Adipocyte (in vitro differentiated cells): ENCODE results near the gene KIF25.

Experiments used
- DNase-seq: peaks from one replicate; pipeline ENCODE4 v3.0.0-alpha.2; 2015; ENCODE audit warnings: low read depth
- H3K27me3 ChIP-seq: replicated peaks from 2 replicates; pipeline ENCODE4 v1.7.0; 2013; ENCODE audit warnings: mild to moderate bottlenecking, low read length, moderate library complexity; ENCODE audit not compliant: control insufficient read depth, insufficient read depth
- H3K36me3 ChIP-seq: 2 replicates; pipeline ENCODE4 v1.7.0; 2013; ENCODE audit warnings: low read length, mild to moderate bottlenecking, moderate library complexity; ENCODE audit not compliant: control insufficient read depth, insufficient read depth, severe bottlenecking
- H3K4me1 ChIP-seq: 2 replicates; pipeline ENCODE4 v1.7.0; 2013; ENCODE audit warnings: mild to moderate bottlenecking, low read length, moderate library complexity; ENCODE audit not compliant: control insufficient read depth, insufficient read depth
- H3K4me3 ChIP-seq: 2 replicates; pipeline ENCODE4 v1.7.0; 2013; ENCODE audit warnings: mild to moderate bottlenecking, low read length, moderate library complexity
- H3K9ac ChIP-seq: 2 replicates; pipeline ENCODE4 v1.7.0; 2013; ENCODE audit warnings: mild to moderate bottlenecking, low read length, moderate library complexity
- H3K9me3 ChIP-seq: 2 replicates; pipeline ENCODE4 v1.7.0; 2013; ENCODE audit warnings: mild to moderate bottlenecking, low read length, moderate library complexity; ENCODE audit not compliant: control insufficient read depth

Gene KIF25

GRCh38 chr6:168032005-168032760 is 34.7 kb downstream of the KIF25 start:
- peaks cover 10% of the 10 kb centered on the region for H3K4me1 ChIP-seq
- H3K36me3 ChIP-seq, result no peaks in the 10 kb centered on the region
- no peaks in the 10 kb centered on the region for H3K9me3 ChIP-seq
- H3K4me3 ChIP-seq, result no peak overlapping the region
- peak; percentile 44 for DNase-seq
- H3K9ac ChIP-seq, result peak overlapping the region; percentile 29
- no peaks in the 10 kb centered on the region for H3K27me3 ChIP-seq

DNA sequence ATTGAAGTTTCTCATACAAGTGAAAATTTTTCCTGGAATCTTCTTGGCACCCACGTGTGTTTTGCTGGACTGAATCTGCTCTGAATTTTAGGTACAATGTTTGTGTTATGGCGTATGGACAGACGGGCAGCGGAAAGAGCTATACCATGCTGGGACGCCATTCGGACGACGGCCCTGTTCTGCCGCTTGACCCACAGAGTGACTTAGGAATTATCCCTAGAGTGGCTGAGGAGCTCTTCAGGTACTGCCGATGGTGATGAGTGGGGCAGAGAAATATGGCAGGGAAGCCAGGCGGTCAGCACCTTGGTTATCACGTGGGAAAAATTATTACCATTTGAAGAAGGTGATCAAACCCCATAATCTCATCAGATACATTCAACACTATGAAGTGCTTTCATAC is 36.3 kb downstream of the KIF25 start:
- Histone ChIP-seq H3K9me3 (peaks cover 7% of the 10 kb centered on the region), H3K27me3 (no peaks in the 10 kb centered on the region), H3K36me3 (no peaks in the 10 kb centered on the region), H3K4me3 (no peak overlapping the region), H3K9ac (no peak overlapping the region), H3K4me1 (peaks cover 10% of the 10 kb centered on the region)
- DNase-seq, result no peak

DNA sequence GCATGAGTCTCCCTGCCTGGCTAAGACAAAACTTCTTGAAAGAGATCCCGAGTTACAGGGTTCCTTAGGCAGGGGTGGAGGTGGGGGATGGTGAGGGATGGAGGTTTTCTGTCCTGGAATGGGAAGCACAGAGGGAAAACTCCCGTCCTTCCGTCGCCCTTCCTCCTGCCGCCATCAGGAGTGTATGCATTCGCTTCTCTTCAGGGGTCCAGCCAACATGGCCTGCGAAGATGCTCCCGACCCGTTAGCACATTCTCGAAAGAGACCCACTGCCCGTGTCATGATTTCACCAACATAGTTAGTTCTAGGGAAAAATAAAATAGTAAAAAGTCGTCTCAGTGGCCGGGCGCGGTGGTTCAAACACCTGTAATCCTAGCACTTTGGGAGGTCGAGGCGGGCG is 37.1 kb downstream of the KIF25 start:
- no peaks in the 10 kb centered on the region for H3K27me3 ChIP-seq
- H3K4me1 ChIP-seq, result peaks cover 10% of the 10 kb centered on the region
- H3K36me3 ChIP-seq, result no peaks in the 10 kb centered on the region
- no peak overlapping the region for H3K4me3 ChIP-seq
- no peak for DNase-seq
- peaks cover 13% of the 10 kb centered on the region for H3K9me3 ChIP-seq
- no peak overlapping the region for H3K9ac ChIP-seq

- peaks cover 19% of the 10 kb centered on the region for H3K9me3 ChIP-seq
- H3K36me3 ChIP-seq, result no peaks in the 10 kb centered on the region
- DNase-seq, result peak; percentile 46
- peak overlapping the region; percentile 76 for H3K4me3 ChIP-seq
- peaks cover 10% of the 10 kb centered on the region for H3K4me1 ChIP-seq
- H3K27me3 ChIP-seq, result no peaks in the 10 kb centered on the region
- H3K9ac ChIP-seq, result peak overlapping the region; percentile 62
These were observed 37.7 kb downstream of the KIF25 start for GRCh38 chr6:168035098-168035660.

- H3K9me3 ChIP-seq, result peaks cover 25% of the 10 kb centered on the region
- no peak for DNase-seq
- no peaks in the 10 kb centered on the region for H3K36me3 ChIP-seq
- H3K4me3 ChIP-seq, result peak overlapping the region; percentile 76
- peak overlapping the region; percentile 62 for H3K9ac ChIP-seq
- no peaks in the 10 kb centered on the region for H3K27me3 ChIP-seq
- peaks cover 10% of the 10 kb centered on the region for H3K4me1 ChIP-seq
These were observed 38.4 kb downstream of the KIF25 start for GRCh38 chr6:168035661-168036545.

DNA sequence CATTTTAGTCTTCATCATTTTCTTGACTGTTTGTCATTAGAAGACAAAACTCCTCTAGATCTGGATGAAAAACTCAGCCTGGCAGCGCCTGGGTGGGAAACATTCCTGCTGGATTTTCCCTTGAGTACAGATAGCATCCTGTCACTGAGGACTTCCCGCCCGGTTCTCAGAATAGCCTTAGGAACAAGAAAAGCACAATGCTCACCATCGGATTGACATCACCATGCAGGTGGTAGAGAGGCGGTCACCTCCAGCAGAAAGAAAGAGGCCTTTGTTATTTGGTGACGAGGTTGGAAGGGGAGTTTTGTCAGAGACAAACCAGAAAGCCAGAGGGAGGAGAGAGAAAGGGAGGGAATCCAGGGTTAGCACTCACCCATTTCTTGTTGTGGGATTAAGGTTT is 39.8 kb downstream of the KIF25 start:
- Histone ChIP-seq H3K4me1 (peaks cover under 1% of the 10 kb centered on the region), H3K9me3 (peaks cover 36% of the 10 kb centered on the region), H3K27me3 (no peaks in the 10 kb centered on the region), H3K36me3 (no peaks in the 10 kb centered on the region), H3K9ac (no peak overlapping the region), H3K4me3 (no peak overlapping the region)
- no peak for DNase-seq

- H3K9ac ChIP-seq, result no peak overlapping the region
- H3K36me3 ChIP-seq, result no peaks in the 10 kb centered on the region
- no peak overlapping the region for H3K4me3 ChIP-seq
- H3K27me3 ChIP-seq, result no peaks in the 10 kb centered on the region
- peaks cover 36% of the 10 kb centered on the region for H3K9me3 ChIP-seq
- DNase-seq, result no peak
- no peaks in the 10 kb centered on the region for H3K4me1 ChIP-seq
These were observed 40.4 kb downstream of the KIF25 start for GRCh38 chr6:168037856-168038255.

DNA sequence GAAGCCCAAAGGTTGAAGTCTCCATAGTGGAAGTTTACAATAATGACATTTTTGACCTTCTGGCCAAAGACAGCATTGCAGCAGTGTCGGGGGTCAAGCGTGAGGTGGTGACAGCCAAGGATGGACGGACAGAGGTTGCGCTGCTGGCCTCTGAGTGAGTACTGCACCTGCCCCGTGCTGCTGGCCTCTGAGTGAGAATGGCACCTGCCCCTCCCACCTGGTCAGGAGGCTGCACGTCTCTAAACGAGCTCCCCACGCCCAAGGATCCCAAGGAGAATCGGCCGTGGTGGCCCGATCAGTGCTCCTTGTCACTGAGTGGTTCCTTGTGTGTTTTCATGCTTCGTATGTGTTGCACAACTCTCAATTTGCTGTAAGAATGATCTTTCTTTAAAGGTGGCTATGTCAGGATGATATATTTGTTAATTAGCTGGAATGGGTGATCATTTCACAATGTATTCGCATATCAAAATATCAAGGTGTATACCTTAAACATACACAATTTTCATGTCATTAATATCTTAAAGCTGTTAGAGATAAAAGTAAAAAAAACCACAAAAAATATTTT is 41.2 kb downstream of the KIF25 start:
- Histone ChIP-seq H3K36me3 (no peaks in the 10 kb centered on the region), H3K4me3 (no peak overlapping the region), H3K4me1 (no peaks in the 10 kb centered on the region), H3K27me3 (no peaks in the 10 kb centered on the region), H3K9ac (no peak overlapping the region), H3K9me3 (peaks cover 36% of the 10 kb centered on the region)
- no peak for DNase-seq

DNA sequence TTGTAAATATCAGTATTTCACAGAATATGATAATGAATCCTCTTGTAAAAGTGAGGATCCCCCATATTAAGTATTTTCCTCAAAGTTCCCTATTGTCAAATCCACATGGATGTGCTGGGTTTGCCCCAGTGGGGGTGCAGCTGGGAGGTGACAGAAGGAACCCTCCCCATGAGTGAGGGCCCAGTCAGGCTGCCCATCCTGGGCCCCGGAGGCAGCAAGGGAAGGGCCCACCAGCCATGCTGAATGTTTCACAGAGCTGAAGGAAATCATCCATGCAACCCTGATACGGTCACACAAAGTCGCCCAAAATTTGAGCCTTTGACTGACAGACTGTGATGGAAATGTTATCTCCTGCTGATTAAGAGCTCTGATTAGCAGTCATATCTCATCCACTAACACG is 41.8 kb downstream of the KIF25 start:
- DNase-seq, result no peak
- Histone ChIP-seq H3K36me3 (no peaks in the 10 kb centered on the region), H3K4me1 (no peaks in the 10 kb centered on the region), H3K9me3 (peaks cover 36% of the 10 kb centered on the region), H3K27me3 (no peaks in the 10 kb centered on the region), H3K4me3 (no peak overlapping the region), H3K9ac (no peak overlapping the region)

- H3K4me1 ChIP-seq, result no peaks in the 10 kb centered on the region
- DNase-seq, result no peak
- H3K9me3 ChIP-seq, result peaks cover 36% of the 10 kb centered on the region
- H3K36me3 ChIP-seq, result no peaks in the 10 kb centered on the region
- H3K9ac ChIP-seq, result no peak overlapping the region
- no peaks in the 10 kb centered on the region for H3K27me3 ChIP-seq
- H3K4me3 ChIP-seq, result no peak overlapping the region
These were observed 42.4 kb downstream of the KIF25 start for GRCh38 chr6:168039849-168040248.
